ENCODE measurements around the gene GSC2. TPM values are rescaled to one million over a fixed set of nuclear protein-coding genes. Genes with fewer than 3 reads are reported as not detected.

The GSC2 gene
- total RNA-seq, 1 experiment from 2014 or later = not detected

DNA sequence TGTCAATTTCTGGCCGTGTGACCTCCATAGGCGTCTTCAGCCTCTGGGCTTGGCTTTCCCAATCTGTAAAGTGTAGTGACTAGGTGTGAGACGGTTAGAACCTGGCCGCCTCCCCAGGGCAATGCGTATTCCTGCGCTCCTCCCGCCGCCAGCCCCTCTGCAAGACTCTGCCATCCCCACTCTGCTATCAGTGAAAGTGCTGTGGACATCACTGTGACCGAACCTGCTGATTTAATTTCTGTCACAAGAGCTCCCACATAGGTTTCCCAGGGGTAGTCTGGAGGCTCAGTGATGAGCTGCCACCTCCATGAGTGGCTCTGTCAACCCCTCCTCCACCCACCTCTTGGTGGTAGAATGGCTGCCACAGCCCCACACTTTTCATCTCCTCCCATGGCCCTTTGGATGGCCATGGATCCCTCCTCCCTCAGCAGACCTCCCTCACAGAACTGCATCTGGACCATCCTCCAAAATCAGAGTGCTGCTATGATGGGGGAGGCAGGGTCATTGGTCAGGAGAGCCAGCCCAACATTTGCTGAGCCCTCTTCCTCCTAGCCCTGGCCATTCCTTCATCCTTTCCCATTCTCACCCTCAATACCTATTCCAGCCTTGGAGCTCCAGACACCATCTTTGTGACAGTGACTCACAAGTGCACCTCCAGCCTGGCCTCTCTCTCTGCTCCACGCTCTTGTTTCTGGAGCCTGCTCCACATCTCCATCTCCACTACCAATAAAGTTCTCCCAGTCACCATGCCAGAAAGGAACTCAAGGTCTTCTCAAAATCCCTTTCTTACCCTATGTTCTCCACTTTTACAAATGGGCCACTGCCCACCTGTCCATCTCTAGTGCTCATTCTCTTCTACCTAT is 1.5 kb upstream of the GSC2 start:
- H3K4me3 ChIP-seq = no peak overlapping the region
- H3K27me3 ChIP-seq = 0 out of 2 replicates have a peak, but pooled peaks cover 3% of the 10 kb centered on the region
- H3K4me1 ChIP-seq = no peaks in the 10 kb centered on the region
- no peaks in the 10 kb centered on the region for H3K9me3 ChIP-seq (replicated peaks)
- H3K27ac ChIP-seq = no peak overlapping the region
- H3K36me3 ChIP-seq = no peaks in the 10 kb centered on the region
- no peak for DNase-seq

DNA sequence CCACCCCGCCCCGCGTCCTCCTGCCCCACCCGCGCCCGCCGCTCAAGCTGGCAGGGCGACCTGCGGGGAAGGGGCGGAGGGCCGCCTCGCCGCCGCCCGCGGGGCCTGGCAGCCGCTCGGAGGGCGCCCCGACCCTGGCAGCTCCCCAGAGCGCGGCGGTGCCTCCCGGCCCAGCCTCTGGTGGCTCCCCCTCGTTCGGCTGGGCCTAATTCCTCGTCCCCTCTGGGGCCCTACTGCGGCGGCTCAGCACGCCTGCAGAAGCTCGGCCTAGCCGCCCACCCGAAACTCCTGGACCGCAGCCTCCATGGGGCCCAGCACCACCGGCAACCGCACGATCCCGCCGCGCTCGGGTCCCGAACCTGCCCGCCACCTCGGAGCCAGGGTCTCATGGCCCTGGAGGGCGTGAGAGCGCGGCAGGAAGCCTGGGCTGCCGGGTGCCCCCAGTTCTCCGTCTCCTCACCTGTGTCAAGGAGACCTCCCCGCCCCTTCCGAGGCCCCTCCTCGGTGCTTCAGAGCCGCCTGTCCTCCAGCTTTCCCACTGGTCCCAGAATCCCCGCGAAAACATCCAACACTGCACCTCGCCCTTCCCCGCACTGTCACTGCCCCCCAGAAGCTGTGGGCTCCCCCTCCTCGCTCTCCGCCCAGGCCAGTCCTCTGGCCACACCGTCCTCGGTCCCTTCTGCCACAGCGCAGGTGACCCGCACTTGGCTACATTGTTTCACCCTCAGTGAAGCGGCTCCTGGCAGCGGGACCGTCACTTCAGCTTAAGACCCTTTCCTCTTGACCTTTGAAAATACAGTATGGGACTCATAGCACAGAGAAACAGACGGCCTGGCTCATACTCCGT is 613 bp upstream of the GSC2 start:
- DNase-seq = no peak
- Histone ChIP-seq H3K27me3 (0 out of 2 replicates have a peak, but pooled peaks cover 3% of the 10 kb centered on the region), H3K4me1 (no peaks in the 10 kb centered on the region), H3K9me3 (replicated peaks) (no peaks in the 10 kb centered on the region), H3K4me3 (no peak overlapping the region), H3K36me3 (no peaks in the 10 kb centered on the region), H3K27ac (no peak overlapping the region)

DNA sequence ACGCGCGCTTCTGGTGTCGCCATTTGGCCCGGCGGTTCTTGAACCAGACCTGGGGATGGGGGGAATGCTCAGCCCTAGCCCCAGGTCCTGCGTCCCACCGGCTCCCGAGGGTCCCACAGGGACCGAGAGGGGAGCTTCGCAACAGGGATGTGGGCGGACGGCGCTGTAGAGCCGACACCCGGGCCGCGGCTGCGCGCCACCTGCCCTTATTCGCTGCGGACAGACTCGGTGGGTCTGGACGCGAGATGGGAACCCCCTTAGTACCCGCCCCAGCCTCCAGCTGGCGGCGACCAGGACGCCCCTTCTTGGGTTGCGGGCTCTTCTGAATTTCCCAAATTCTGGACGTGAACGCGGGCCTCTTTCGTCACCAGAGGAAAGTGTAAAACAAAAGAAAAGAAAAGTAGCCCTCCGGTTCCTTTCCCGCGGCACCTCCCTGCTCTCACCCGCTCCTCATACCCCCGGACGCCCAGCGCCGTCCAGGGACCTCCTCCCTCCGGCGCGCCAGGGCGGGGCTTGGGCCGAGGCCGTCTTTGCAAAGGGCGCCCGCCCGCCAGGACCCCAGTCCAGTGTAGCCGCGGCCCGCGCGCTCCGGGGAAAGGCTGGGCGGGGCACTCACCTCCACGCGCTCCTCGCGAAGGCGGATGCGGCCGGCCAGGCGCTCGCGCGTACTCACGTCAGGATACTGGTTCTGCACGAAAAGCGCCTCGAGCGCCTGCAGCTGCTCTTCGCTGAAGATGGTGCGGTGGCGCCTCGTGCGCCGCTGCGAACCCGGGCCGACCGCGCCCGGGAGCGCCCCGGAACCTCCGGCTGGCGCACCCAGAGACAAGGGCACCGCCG is 827 bp downstream of the GSC2 start:
- Histone ChIP-seq H3K36me3 (no peaks in the 10 kb centered on the region), H3K27ac (no peak overlapping the region), H3K4me1 (no peaks in the 10 kb centered on the region), H3K4me3 (no peak overlapping the region), H3K9me3 (replicated peaks) (no peaks in the 10 kb centered on the region), H3K27me3 (0 out of 2 replicates have a peak, but pooled peaks cover 3% of the 10 kb centered on the region)
- no peak for DNase-seq

DNA sequence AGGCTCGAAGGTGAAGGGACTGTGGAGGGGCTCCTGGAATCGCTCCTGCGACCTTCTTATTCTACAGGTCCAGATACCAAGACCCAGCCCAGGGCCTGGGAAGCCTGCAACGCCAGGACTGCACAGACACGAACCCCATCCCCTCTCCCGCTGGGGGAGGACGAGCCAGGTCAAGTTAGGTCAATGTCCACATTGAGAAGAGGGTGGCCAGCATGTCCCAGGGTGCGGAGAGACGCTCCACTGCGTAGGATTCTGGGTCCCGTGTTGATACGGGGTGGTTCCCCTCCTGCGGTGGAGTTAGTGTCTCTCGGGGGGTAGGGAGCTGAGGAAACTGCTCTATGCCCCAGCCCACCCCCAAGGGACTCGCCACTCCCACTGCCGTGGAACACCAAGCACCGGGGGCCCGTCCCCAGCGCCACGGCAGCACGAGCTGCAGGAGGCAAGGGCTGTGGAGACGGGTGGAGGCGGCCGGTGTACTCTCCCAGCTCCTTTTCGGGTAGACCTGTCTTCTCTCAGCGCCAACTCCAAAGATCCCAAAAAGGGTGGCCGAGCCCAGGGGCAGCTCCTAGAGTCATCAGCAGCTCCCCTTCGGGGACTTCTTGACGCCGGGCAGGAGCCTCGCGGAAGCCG is 1.6 kb downstream of the GSC2 start:
- Histone ChIP-seq H3K9me3 (replicated peaks) (no peaks in the 10 kb centered on the region), H3K27ac (no peak overlapping the region), H3K4me1 (no peaks in the 10 kb centered on the region), H3K4me3 (no peak overlapping the region), H3K36me3 (no peaks in the 10 kb centered on the region), H3K27me3 (no peaks in the 10 kb centered on the region)
- no peak for DNase-seq

DNA sequence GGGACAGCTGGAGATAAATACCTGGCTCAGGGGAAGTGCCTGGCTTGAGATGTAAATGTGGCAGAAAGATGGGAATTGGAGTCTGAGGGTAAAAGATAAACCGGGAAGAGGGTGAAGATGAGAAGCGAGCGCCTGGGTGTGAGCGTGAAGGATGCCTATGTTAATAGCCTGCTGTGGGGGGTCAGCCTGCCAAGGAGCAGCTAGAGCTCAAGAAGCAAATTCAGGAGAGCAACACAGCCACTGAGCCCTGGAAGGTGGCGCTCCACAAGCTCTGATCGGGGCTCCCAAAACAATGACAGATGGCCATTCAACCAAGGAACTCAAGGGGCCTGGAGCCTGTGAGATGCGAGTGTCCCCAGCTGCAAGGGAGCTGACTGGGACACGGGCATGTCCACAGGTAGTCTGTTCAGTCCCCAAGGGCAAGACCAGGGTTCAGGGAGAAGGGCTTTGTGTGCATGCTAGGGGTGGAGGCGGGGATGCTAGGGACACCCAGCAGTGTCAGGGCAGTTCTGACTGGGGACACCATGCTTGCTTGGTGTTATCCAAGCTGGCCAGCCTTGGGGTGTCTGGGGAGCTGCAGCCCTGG is 2.8 kb downstream of the GSC2 start:
- Histone ChIP-seq H3K36me3 (no peaks in the 10 kb centered on the region), H3K4me3 (no peak overlapping the region), H3K27ac (no peak overlapping the region), H3K27me3 (no peaks in the 10 kb centered on the region), H3K4me1 (no peaks in the 10 kb centered on the region), H3K9me3 (replicated peaks) (no peaks in the 10 kb centered on the region)
- DNase-seq = no peak

DNA sequence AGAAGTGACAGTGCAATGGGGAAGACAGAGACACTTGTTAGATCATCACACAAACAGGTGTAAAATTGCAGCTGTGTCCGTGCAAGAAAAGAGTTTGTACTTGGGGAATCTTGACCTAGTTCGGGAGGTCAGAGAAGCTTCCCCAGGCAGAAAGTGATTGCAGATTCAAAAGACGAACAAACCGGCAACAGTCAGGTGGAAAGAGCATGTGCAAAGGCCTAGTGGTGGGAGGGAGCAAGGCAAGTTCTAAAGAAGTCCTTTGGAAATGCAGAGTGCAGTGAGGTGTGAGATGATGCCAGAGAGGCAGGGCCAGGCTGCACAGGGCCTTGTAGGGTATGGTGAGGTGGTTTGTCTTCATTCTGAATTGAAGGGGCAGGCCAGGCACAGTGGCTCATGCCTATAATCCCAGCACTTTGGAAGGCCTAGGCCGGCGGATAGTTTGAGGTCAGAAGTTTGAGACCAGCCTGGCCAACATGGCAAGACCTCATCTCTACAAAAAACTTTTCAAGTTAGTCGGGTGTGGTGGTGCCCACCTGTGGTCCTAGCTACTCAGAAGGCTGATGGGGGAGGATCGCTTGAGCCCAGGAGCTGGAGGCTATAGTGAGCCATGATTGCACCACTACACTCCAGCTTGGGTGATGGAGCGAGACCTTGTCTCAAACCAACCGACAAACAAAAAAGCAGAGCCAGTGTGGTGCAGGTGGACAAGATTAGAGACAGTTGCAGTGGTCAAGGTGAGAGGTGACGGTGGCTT is 3.7 kb downstream of the GSC2 start:
- DNase-seq = no peak
- H3K27ac ChIP-seq = no peak overlapping the region
- H3K36me3 ChIP-seq = no peaks in the 10 kb centered on the region
- no peaks in the 10 kb centered on the region for H3K4me1 ChIP-seq
- H3K4me3 ChIP-seq = no peak overlapping the region
- no peaks in the 10 kb centered on the region for H3K27me3 ChIP-seq
- no peaks in the 10 kb centered on the region for H3K9me3 ChIP-seq (replicated peaks)

DNA sequence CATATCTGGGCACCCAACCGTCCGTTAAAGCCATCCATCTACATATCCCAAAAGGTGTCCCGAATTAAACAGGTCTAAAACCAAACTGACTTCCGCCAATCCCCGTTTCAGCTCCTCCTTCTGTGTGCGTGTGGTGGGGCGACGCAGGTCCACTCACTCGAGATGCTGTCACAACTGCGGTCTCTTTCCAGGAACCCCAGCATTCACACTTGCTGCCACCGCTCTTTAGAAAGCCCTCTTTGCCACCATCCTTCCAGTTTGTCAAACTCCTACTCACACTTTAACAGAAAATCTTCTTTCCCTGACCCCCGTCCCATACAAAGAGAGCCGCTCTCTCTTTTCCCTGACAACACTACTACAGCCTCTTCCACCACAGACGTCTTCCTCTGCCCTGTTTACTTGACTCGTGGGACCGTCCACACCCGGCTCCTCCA is 6.1 kb downstream of the GSC2 start:
- peak overlapping the region; percentile 1; the same call in 1 of the 2 replicates for H3K27ac ChIP-seq
- no peaks in the 10 kb centered on the region for H3K4me1 ChIP-seq
- DNase-seq = peak in 1 of 2 experiments; percentile 20
- H3K27me3 ChIP-seq = no peaks in the 10 kb centered on the region
- H3K36me3 ChIP-seq = peaks cover 2% of the 10 kb centered on the region
- peak overlapping the region; percentile 74 for H3K4me3 ChIP-seq
- H3K9me3 ChIP-seq (replicated peaks) = no peaks in the 10 kb centered on the region

DNA sequence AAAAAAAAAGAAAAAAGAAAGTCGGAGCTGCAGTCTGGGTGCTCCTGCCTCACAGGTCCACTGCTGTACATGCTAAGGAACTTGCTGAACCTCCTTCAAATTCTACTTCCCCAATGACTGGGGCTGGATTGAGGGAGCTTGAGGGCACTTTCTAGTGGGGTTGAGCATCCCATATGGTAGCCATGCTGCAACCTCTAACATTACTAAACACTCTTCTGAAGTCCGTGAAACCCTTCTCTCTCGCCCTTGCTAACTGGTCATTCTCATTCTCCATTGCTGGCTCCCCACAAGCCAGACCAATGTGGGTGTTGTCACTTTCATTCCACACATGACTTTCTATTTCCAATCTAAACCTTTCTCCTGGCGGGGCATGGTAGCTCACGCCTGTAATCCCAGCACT is 6.9 kb downstream of the GSC2 start:
- Histone ChIP-seq H3K4me1 (no peaks in the 10 kb centered on the region), H3K27ac (no peak overlapping the region), H3K4me3 (no peak overlapping the region), H3K36me3 (peaks cover 6% of the 10 kb centered on the region), H3K9me3 (replicated peaks) (no peaks in the 10 kb centered on the region), H3K27me3 (no peaks in the 10 kb centered on the region)
- DNase-seq = no peak

DNA sequence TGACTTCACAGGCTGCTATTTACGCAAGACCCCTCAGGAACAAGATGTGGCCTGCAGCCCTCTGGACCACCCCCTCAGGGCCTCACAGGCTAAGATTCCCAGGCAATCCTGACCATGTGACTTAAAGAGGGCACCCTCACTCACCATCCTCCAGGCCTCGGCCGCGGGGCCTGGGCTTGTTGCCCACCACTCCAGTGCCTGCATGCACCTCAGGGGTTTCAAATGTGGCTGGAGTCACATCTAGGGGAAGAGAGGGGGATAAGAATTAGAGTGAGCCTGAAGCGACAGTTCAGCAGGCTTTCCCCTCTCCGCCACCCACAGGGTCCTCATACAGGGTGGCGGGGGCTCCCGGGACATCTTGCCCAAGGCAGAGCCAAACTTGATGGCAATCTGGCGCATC is 7.7 kb downstream of the GSC2 start:
- Histone ChIP-seq H3K36me3 (peaks cover 10% of the 10 kb centered on the region), H3K27ac (no peak overlapping the region), H3K4me3 (no peak overlapping the region), H3K27me3 (no peaks in the 10 kb centered on the region), H3K9me3 (replicated peaks) (no peaks in the 10 kb centered on the region), H3K4me1 (no peaks in the 10 kb centered on the region)
- DNase-seq = no peak

DNA sequence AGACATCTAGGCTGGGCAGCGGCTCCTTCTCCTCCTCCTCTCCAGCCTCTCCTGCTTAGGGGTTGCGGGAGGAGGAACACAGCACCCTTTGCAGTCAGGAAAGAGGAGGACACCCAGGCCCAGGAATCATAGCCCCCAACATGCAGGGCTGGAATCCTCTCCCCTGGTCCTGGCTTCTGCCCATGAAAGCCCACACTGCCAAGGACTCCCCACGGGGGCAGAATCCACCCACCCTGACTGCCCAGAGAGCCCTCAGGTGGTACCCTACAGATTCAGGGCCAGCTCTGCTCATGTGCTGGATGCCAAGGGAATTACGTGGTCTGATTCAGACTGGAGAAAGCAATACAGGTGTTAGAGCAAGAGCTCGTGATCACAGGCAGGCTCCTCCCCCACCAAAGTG is 10.1 kb downstream of the GSC2 start:
- H3K27me3 ChIP-seq = no peaks in the 10 kb centered on the region
- peaks cover 21% of the 10 kb centered on the region for H3K36me3 ChIP-seq
- no peaks in the 10 kb centered on the region for H3K4me1 ChIP-seq
- DNase-seq = no peak
- no peak overlapping the region for H3K4me3 ChIP-seq
- no peaks in the 10 kb centered on the region for H3K9me3 ChIP-seq (replicated peaks)
- H3K27ac ChIP-seq = no peak overlapping the region

DNA sequence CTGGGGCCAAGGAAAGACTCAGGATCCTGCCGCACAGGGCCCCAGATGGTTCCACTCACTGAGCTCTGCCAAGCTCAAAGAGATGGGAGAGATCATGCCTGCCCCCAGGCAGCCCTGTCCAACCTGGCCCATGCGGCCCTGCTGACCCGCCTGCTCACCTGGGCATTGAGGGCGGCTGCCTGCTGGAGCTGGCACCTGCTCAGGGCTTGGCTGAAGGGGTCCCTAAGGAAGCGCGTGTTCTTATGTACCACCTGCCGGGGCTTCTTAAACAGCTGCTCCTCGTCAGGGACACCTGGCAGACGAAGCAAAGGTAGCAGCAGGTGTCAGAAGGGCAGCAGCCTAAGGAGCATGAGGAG is 11.1 kb downstream of the GSC2 start:
- Histone ChIP-seq H3K4me3 (no peak overlapping the region), H3K4me1 (no peaks in the 10 kb centered on the region), H3K27me3 (no peaks in the 10 kb centered on the region), H3K36me3 (peaks cover 23% of the 10 kb centered on the region), H3K9me3 (replicated peaks) (no peaks in the 10 kb centered on the region), H3K27ac (no peak overlapping the region)
- no peak for DNase-seq

DNA sequence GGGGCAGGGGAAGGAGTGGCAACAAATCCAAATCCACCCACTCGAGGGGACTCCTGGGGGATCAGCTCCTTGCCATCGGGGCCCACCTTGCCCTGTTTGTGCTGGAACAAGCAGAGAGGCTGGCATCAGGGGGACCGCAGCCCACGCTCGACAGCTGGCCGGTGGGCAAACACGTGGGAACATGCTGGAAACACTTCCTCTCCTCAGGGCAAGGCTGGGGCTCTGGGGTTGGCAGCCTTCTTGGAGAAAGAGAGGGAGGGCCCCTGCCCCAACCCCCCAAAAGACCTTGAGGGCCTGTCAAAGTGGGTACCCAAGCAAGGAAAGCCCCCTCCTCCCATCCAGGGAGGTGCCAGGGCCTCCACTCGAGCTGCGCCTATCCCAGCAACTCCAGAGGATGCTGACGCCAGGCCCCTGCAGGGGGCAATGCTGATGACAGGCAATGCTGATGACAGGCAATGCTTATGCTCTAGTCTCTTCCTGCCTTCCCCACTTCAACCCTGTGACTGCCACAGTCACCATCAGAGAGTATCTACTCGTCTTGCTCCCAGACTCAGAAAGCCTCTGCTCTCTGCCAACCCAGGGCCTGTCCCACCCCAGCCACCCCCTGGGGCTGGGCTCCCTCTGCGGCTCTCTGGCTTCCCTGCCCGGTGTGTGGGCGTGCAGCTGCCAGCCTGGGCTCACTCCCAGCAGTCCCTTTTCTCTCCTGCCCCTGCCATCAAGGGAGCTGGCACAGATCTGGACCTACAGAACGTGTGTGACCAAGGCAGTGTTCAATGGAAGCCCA is 11.7 kb downstream of the GSC2 start:
- H3K27ac ChIP-seq = no peak overlapping the region
- no peak for DNase-seq

More for the DNA sequence above, 11.7 kb downstream of the GSC2 start:
- no peaks in the 10 kb centered on the region for H3K4me1 ChIP-seq
- peaks cover 28% of the 10 kb centered on the region for H3K36me3 ChIP-seq
- no peaks in the 10 kb centered on the region for H3K27me3 ChIP-seq
- H3K9me3 ChIP-seq (replicated peaks) = no peaks in the 10 kb centered on the region
- H3K4me3 ChIP-seq = no peak overlapping the region
